DOHH2 (cell line): ENCODE measurements around the gene HSPE1.

ENCODE experiments used
- H3F3A ChIP-seq: fragments of 200-600 bp; sonication (generic), shearing (Covaris generic); 2 replicates; pipeline ENCODE4 v1.6.0; 2016; ENCODE audit warnings: antibody characterized with exemption, mild to moderate bottlenecking; ENCODE audit not compliant: control insufficient read depth, insufficient read depth
- H3K27ac ChIP-seq: fragments of 200-600 bp; sonication (generic); 2 replicates; pipeline ENCODE4 v1.5.1; 2014; ENCODE audit warnings: low read depth, mild to moderate bottlenecking, low read length, moderate library complexity
- H3K27me3 ChIP-seq: fragments of 200-600 bp; sonication (generic); 2 replicates; pipeline ENCODE4 v1.6.1; 2014; ENCODE audit warnings: mild to moderate bottlenecking, low read length, mixed read lengths; ENCODE audit not compliant: control insufficient read depth
- H3K36me3 ChIP-seq: fragments of 200-600 bp; sonication (generic); 2 replicates; pipeline ENCODE4 v1.6.1; 2014; ENCODE audit warnings: mild to moderate bottlenecking, low read length, moderate library complexity, mixed read lengths; ENCODE audit not compliant: control insufficient read depth
- H3K4me1 ChIP-seq: fragments of 200-600 bp; sonication (generic); 2 replicates; pipeline ENCODE4 v1.6.1; 2014; ENCODE audit warnings: mild to moderate bottlenecking, low read length, mixed read lengths; ENCODE audit not compliant: control insufficient read depth
- H3K4me2 ChIP-seq: fragments of 200-600 bp; sonication (generic); 2 replicates; pipeline ENCODE4 v1.6.0; 2014; ENCODE audit warnings: mild to moderate bottlenecking, low read length, moderate library complexity
- H3K4me3 ChIP-seq: fragments of 200-600 bp; sonication (generic); 2 replicates; pipeline ENCODE4 v1.5.1; 2014; ENCODE audit warnings: mild to moderate bottlenecking, low read length, mixed read lengths
- H3K79me2 ChIP-seq: fragments of 200-600 bp; sonication (generic); 2 replicates; pipeline ENCODE4 v1.6.1; 2014; ENCODE audit warnings: mild to moderate bottlenecking, low read length, mixed read lengths; ENCODE audit not compliant: control insufficient read depth
- H3K9me2 ChIP-seq: fragments of 200-600 bp; sonication (generic); replicated peaks from 2 replicates; pipeline ENCODE4 v1.6.1; 2014; ENCODE audit warnings: mild to moderate bottlenecking, low read length, mixed read lengths; ENCODE audit not compliant: control insufficient read depth
- H3K9me3 ChIP-seq: fragments of 200-600 bp; sonication (generic); 2 replicates; pipeline ENCODE4 v1.6.1; 2014; ENCODE audit warnings: antibody characterized with exemption, low read length, mixed read lengths; ENCODE audit not compliant: control insufficient read depth, insufficient read depth
- H4K20me1 ChIP-seq: fragments of 200-600 bp; sonication (generic); 2 replicates; pipeline ENCODE4 v1.6.0; 2014; ENCODE audit warnings: low read depth, mild to moderate bottlenecking, antibody characterized with exemption, low read length, moderate library complexity; ENCODE audit not compliant: control insufficient read depth, insufficient read depth
- EZH2phosphoT487 ChIP-seq: fragments of 200-600 bp; sonication (generic); IDR thresholded peaks from 2 replicates; pipeline ENCODE4 v1.6.1; 2017; ENCODE audit warnings: borderline replicate concordance, mild to moderate bottlenecking, antibody characterized with exemption, low read length, moderate library complexity, mixed read lengths
- TF ChIP-seq, protein P1 (sequence below): fragments of 200-600 bp; sonication (generic); IDR thresholded peaks from one replicate; pipeline ENCODE4 v1.5.1; 2014; ENCODE audit warnings: antibody characterized with exemption, mild to moderate bottlenecking, low read depth, low read length; ENCODE audit not compliant: poor library complexity, severe bottlenecking

The HSPE1 gene

DNA sequence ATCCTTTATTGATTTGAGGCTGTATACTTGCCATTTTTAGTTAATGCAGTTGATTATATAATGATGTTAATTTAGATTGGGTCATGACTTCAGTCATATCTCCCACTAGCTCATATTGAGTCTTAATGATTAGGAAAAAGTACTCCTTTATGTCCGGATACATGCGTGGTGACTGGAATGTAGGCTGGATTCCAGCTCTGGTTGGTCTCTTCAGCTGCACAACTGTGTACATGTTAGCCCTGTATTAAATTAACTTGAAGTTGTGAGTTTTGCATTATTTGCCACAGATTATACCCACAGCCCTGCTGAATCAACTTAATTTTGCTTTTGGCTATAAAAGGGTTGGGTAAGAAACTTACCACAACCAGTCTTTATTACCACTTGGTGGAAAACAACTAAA lies 38.2 kb downstream of the HSPE1 start:
- no peak for TF ChIP-seq EZH2phosphoT487
- TF ChIP-seq, protein P1, sequence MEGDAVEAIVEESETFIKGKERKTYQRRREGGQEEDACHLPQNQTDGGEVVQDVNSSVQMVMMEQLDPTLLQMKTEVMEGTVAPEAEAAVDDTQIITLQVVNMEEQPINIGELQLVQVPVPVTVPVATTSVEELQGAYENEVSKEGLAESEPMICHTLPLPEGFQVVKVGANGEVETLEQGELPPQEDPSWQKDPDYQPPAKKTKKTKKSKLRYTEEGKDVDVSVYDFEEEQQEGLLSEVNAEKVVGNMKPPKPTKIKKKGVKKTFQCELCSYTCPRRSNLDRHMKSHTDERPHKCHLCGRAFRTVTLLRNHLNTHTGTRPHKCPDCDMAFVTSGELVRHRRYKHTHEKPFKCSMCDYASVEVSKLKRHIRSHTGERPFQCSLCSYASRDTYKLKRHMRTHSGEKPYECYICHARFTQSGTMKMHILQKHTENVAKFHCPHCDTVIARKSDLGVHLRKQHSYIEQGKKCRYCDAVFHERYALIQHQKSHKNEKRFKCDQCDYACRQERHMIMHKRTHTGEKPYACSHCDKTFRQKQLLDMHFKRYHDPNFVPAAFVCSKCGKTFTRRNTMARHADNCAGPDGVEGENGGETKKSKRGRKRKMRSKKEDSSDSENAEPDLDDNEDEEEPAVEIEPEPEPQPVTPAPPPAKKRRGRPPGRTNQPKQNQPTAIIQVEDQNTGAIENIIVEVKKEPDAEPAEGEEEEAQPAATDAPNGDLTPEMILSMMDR = no peak
- Histone ChIP-seq H3K79me2 (peaks cover 59% of the 10 kb centered on the region), H3K36me3 (peaks cover 78% of the 10 kb centered on the region)

DNA sequence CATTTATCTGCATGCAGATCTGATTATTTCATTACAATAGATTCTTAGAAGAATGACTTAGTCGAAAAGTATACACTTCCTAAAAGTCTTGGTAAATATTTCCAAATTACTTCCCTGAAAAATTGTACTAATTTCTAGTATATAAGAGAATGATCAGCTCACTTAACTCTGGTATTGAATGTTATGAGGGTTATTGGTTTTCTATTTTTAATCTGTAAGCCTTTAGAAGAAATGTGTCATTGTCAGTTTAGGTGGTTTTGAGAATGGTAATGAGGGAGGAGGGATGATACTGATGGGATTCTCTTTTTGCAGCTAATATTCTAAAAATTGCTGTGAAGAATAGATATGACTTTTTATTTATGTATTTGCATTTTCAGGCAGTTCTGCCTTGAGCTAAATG lies 39.6 kb downstream of the HSPE1 start:
- Histone ChIP-seq H4K20me1 (no peaks in the 10 kb centered on the region), H3K9me2 (no peaks in the 10 kb centered on the region), H3F3A (no peaks in the 10 kb centered on the region), H3K4me1 (no peaks in the 10 kb centered on the region), H3K9me3 (no peaks in the 10 kb centered on the region), H3K79me2 (peaks cover 50% of the 10 kb centered on the region), H3K36me3 (peaks cover 86% of the 10 kb centered on the region), H3K4me3 (no peak overlapping the region), H3K4me2 (no peak overlapping the region), H3K27ac (no peak overlapping the region), H3K27me3 (no peaks in the 10 kb centered on the region)
- TF ChIP-seq EZH2phosphoT487 = no peak
- TF ChIP-seq, protein P1 = no peak

More for the DNA sequence above, 38.2 kb downstream of the HSPE1 start:
- Histone ChIP-seq H3K27me3 (no peaks in the 10 kb centered on the region), H3K9me2 (no peaks in the 10 kb centered on the region), H3K9me3 (no peaks in the 10 kb centered on the region), H3K4me3 (no peak overlapping the region), H3K4me1 (no peaks in the 10 kb centered on the region), H3K27ac (no peak overlapping the region), H4K20me1 (no peaks in the 10 kb centered on the region), H3K4me2 (no peak overlapping the region), H3F3A (no peaks in the 10 kb centered on the region)

DNA sequence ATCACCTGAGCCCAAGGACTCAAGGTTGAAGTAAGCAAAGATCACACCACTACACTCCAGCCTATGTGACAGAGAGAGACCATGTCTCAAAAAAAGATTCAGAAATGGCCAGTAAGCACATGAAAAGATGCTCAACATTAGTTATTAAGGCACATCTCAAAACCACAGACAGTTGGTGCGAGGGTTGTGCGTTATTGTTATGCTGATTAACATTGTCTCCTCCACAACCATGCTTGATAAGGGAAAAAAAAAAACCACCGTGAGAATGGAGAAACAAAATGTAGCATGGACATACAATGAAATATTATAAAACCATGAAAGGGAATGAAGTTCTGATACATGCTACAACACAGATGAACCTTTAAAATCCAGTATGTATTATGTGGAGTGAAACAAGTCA lies 43.0 kb downstream of the HSPE1 start:
- no peaks in the 10 kb centered on the region for H3K27me3 ChIP-seq
- H4K20me1 ChIP-seq = no peaks in the 10 kb centered on the region
- TF ChIP-seq, protein P1 = no peak
- TF ChIP-seq EZH2phosphoT487 = no peak
- H3K4me3 ChIP-seq = no peak overlapping the region
- peaks cover 30% of the 10 kb centered on the region for H3K79me2 ChIP-seq
- no peaks in the 10 kb centered on the region for H3K9me3 ChIP-seq
- H3K4me2 ChIP-seq = no peak overlapping the region
- H3K27ac ChIP-seq = no peak overlapping the region
- H3F3A ChIP-seq = no peaks in the 10 kb centered on the region
- no peaks in the 10 kb centered on the region for H3K4me1 ChIP-seq
- H3K36me3 ChIP-seq = peaks cover 65% of the 10 kb centered on the region
- no peaks in the 10 kb centered on the region for H3K9me2 ChIP-seq
